ENCODE data around the gene GRIP2.
A peak's percentile ranks its signal among the peaks of the same experiment; 100 is the strongest.

The GRIP2 gene

GRCh38 chr3:14450506-14450905 lies 89.6 kb downstream of the GRIP2 start:
- DNase-seq = no peak

DNA sequence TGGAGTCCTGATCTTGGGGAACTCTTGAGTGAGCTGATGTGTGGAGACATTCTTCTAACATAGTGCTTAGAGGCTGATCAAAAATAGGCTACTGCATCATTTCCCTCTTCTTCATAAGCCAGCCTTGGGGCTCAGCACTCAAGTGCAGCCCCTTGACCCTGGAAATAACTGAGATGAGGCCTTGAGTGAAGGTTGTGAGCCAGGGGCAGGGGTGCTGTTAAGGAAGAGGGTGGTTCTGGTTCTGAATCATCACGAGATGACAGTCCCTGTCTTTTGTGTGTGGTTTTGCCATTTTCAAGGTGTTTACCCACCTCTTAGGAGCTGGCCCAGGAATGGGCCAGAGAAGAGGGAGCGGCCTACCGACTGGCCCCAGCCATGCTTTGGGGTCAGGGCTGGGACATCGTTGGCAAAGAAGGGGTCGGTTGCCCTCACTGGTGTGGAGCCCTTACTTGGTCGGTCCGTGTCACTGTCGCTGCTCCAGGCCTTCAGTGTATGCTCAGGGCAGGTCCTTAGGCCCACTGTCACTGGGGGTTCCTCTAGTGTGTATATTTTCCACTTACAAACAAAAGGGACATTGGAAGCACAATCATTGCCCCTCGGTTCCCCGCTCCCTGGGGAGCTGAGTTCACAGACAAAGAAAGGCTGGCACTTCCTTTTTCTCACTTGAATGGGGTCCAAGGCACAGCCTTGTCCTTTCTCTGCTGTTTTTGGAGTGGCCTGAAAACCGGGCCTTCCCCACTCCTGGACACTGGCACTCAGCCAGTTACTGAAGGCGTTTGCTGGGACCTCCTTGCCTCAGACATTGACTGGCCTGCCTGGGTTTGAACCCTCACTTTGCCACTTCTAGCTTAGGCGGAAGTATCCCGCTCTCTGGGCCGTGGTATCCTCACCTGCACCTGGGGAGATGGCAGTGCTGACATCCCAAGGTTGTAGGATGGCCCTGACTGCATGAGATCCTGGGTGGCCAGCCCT lies 91.1 kb downstream of the GRIP2 start:
- DNase-seq = no peak

GRCh38 chr3:14448063-14448462 lies 92.1 kb downstream of the GRIP2 start:
- DNase-seq = no peak

GRCh38 chr3:14446988-14447570 lies 93.1 kb downstream of the GRIP2 start:
- DNase-seq = no peak

DNA sequence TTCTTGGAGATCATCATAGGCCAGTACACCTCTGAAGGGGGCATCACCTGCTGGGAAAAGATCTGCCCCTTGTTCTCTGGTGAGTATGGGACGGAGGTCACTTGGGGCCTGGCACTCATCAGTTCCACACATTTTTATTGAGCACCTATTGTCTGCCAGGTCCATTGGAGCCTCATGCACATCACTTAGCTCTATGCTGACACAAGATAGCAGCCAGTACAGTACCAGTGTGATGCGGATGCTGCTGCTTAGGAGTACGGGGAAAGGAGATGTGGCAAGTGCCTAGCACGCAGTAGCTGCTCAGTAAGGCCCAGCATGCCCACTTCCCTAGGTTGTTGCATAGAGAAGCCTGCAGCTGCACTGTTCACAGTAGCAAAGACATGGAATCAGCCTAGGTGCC lies 94.4 kb downstream of the GRIP2 start:
- no peak for DNase-seq

DNA sequence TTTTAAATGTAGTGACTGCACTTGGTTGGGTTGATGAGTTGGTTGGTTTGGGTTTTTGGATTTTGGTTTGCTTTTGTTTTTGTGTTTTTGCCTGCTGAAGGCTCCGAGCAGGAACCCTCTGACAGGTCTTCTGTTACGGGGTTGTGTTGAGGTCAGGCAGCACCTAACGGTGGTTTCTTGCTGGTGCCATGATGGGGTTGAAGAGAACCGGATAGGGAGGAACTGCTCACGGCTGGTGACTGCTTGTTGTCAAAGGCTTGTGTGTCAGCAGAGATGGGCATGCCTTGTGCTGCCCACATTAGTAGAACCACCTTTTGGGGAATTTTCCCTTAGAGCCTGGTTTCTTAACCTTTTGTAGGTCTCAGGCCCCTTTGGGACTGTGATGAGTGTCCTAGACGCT lies 95.8 kb downstream of the GRIP2 start:
- no peak for DNase-seq

- no peak for DNase-seq
Measured at GRCh38 chr3:14441920-14442300, 98.2 kb downstream of the GRIP2 start.

DNA sequence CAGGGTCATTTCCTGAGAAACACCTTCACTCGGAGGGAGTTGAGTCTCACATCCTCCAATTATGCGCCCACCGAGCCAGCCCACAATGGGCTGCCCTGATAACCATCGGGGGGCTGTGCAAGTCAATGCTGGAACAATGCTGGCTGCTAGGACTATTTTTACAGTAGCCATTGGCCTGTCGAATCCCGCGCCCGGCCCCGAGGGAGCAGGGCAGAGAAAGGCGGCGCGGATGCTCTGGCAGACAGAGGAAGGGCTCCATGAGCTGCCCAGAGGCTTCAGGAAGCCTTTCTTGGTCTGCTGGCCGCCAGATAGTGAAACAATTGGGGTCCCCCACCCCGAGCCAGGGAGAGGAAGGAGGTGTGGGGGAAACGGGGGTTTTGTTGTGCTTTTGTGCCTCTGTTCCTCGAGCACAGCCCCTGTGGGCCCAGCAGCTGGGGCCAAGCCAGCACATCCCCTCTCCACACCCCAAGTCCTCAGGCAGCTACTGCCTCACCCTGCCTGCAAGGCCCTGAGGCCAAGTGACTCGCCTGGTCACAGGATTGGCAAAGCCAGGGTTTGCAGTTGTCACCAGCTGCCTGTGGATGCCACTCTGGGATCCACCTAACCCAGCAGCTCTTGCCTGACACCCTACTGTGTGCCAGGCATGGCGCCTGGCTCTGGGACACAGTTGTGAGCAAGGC lies 98.8 kb downstream of the GRIP2 start:
- DNase-seq = no peak

- DNase-seq = peak; percentile 14
Measured at GRCh38 chr3:14440531-14441239, 99.5 kb downstream of the GRIP2 start.

GRCh38 chr3:14440168-14440518 lies 100.0 kb downstream of the GRIP2 start:
- DNase-seq = peak; percentile 40

DNA sequence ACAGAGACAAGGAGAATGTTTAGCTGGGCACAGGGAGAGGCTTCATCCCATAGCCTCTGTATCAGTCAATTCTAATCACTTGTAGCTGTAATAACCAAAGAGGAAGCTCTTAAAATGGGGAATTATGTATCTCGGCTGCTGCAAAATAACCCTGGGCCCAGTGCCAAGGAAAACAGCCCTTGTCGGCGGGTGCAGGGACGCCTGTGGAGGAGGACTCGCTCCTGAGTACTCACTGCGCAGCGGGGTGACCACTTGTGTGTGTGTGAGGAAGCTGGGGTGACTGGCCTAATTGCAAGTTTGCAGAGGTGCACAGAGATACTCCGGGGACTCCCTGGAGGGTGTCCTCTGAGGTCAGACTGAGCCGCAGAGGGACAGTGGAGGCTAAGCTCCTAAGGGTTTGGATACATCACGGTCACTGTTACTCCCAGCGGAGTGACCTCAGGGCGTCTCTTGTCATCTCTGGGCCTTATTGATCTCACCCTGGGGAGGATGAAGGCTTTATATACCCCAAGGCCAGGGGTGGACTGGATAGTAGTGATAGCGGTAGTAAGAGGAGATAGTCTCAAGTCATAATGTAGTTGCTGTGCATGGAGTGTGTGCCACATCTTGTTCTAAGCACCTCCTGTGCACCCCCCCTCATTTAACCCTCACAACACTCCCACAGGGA lies 100.5 kb downstream of the GRIP2 start:
- peak; percentile 95 for DNase-seq
